NB4 (cell line): ENCODE data around the gene JMJD1C.

ENCODE experiments used
- DNase-seq: peaks from one replicate; pipeline ENCODE4 v3.0.0; 2010; ENCODE audit warnings: low read depth
- H3K4me3 ChIP-seq: one replicate; pipeline ENCODE4 v1.5.1; 2011; ENCODE audit warnings: mild to moderate bottlenecking, low read depth, low read length, moderate library complexity
- MYC ChIP-seq: IDR thresholded peaks from 2 replicates; pipeline ENCODE4 v1.6.1; 2011; ENCODE audit warnings: low read depth, low read length
- POLR2A ChIP-seq: IDR thresholded peaks from 2 replicates; pipeline ENCODE4 v1.6.1; 2011; ENCODE audit warnings: mild to moderate bottlenecking; ENCODE audit not compliant: insufficient read length; ENCODE audit errors: extremely low read depth
- TF ChIP-seq, protein P1 (sequence below): IDR thresholded peaks from 2 replicates; pipeline ENCODE4 v1.6.1; 2011; ENCODE audit warnings: low read depth, low read length
- TF ChIP-seq, protein P2 (sequence below): IDR thresholded peaks from one replicate; pipeline ENCODE4 v1.5.1; 2012; ENCODE audit warnings: low read depth, low read length

Gene JMJD1C

DNA sequence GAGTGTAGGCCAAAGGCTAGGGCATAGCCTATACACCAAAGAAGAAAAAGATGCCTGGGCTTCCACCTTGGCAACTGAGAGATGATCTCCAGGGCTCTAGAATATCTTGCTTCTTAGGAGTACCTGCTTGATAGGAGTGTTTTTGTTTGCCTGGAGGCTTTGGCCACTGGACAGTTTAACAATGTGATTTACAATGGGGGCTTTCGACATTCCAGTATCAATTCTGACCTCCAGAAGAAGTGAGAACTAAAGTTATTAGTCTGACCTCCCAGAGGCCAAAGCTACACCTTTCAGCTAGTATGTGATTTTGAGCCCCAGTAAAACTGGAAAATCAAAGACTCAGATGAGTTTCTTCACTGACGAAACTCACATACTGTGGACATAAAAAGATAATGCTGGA, 96.1 kb downstream of the JMJD1C start:
- H3K4me3 ChIP-seq, result no peak overlapping the region
- TF ChIP-seq POLR2A (no peak), MYC (no peak)
- TF ChIP-seq, protein P1, sequence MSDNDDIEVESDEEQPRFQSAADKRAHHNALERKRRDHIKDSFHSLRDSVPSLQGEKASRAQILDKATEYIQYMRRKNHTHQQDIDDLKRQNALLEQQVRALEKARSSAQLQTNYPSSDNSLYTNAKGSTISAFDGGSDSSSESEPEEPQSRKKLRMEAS, result no peak
- TF ChIP-seq, protein P2, sequence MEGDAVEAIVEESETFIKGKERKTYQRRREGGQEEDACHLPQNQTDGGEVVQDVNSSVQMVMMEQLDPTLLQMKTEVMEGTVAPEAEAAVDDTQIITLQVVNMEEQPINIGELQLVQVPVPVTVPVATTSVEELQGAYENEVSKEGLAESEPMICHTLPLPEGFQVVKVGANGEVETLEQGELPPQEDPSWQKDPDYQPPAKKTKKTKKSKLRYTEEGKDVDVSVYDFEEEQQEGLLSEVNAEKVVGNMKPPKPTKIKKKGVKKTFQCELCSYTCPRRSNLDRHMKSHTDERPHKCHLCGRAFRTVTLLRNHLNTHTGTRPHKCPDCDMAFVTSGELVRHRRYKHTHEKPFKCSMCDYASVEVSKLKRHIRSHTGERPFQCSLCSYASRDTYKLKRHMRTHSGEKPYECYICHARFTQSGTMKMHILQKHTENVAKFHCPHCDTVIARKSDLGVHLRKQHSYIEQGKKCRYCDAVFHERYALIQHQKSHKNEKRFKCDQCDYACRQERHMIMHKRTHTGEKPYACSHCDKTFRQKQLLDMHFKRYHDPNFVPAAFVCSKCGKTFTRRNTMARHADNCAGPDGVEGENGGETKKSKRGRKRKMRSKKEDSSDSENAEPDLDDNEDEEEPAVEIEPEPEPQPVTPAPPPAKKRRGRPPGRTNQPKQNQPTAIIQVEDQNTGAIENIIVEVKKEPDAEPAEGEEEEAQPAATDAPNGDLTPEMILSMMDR, result no peak
- DNase-seq, result no peak

DNA sequence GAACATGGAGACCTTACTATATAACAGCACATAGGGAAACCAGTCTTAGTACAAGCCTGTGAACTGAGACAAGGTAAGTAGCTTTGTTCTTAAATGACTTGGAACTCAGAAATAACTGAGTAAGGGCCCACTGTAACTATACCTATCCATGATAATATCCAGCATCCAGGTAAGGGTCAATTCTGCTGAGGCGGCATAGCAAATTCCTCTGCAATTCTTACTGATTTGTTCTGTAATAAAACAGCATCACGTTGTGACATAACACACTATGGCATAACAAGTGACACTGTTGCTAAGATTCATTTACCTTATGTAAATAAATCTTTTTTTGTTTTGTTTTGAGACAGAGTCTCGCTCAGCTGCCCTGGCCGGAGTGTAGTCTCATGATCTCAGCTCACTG, 97.4 kb downstream of the JMJD1C start:
- no peak for DNase-seq
- H3K4me3 ChIP-seq, result no peak overlapping the region
- TF ChIP-seq POLR2A, result no peak

DNA sequence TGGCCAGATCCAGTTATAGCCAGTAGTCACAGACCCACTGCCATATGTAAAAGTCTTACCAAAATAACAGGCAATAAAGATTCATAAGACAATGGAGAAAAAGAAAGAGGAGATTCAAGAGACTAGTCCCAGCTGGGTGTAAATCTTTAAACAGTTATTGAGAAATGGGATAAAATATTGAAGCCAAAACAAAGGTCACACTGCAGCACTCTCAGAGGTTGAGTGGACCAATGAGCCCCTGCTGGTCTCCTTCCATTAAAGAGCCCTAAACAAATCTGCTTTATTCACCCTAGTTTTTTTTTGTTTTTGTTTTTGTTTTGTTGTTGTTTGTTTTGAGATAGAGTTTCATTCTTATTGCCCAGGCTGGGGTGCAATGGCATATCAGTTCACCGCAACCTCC, 98.8 kb downstream of the JMJD1C start:
- no peak overlapping the region for H3K4me3 ChIP-seq
- TF ChIP-seq, protein P2, result no peak
- TF ChIP-seq POLR2A (no peak), MYC (no peak)
- TF ChIP-seq, protein P1, result no peak
- DNase-seq, result no peak

DNA sequence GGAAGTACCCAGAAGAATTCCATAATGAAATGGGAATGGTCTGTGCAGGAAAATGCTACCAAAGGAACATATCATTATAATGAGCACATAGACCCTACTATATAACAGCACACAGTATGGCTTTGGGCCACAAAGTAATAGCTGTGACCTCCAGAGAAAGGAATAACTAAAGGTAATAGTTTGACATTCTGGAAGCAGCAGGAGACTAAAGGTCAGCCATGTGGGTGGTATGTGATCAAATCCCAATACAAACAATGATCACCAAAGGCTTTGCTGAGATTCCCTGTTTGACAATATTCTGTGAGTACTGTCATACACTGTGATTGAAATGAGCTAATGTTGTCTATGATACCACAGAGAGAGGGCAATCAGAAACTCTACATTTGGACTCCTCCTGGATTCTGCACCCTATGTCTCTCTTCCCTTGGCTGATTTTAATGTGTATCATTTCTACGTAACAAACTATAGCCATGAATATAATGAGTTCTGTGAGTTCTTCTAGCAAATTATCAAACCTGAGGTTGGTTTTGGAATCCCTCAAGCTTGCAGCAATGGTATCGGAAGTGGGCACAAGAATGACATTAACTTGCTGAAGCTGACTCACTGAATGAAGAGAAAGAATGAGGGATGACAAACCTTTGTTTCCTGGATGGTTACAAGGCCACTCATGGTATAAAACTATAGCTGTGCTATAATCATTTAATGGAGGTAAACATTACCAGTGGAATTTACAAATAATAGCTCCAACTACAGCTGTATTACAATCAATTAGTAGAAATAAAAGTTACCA, 99.6 kb downstream of the JMJD1C start:
- TF ChIP-seq, protein P1, result no peak
- TF ChIP-seq MYC, result no peak
- no peak for TF ChIP-seq POLR2A
- TF ChIP-seq, protein P2, result no peak

DNA sequence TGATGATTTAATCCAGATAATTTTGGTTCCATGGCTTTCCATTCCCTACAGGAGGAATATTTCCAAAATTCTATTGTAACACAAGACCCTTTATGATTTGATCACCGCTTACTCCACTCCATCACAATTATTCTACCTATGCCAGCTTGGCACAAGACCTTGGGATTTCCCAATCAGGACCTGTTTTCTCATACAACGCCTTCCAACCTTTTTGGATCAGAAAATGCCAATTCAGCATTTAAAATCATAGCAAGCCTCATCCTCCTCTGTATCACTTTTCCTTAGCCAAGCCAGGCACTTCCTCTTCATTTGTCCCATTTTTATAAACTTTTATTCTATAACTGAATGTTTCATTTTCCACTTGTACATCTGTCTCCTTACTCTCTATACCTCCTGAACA, 100.9 kb downstream of the JMJD1C start:
- H3K4me3 ChIP-seq, result no peak overlapping the region
- TF ChIP-seq, protein P1, result no peak
- no peak for TF ChIP-seq POLR2A
- TF ChIP-seq, protein P2, result no peak
- TF ChIP-seq MYC, result no peak
- no peak for DNase-seq

More for the DNA sequence above, 99.6 kb downstream of the JMJD1C start:
- DNase-seq, result no peak
- H3K4me3 ChIP-seq, result no peak overlapping the region

DNA sequence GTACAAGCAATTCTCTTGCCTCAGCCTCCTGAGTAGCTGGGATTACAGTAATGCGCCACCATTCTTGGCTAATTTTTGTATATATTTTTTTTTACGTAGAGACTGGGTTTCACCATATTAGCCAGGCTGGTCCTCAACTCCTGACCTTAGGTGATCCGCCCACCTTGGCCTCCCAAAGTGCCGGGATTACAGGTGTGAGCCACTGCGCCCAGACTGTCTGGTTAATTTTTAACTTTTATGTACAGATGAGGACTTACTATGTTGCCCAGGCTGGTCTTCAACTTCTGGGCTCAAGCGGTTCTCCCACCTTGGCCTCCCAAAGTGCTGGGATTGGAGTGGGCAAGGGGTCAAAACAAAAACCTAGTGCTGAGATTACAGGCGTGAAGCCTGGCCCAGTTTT, 101.8 kb downstream of the JMJD1C start:
- H3K4me3 ChIP-seq, result no peak overlapping the region
- DNase-seq, result no peak
- TF ChIP-seq, protein P1, result no peak
- TF ChIP-seq, protein P2, result no peak
- TF ChIP-seq POLR2A (no peak), MYC (no peak)
